Stimulated activated CD4-positive, alpha-beta T cell treated with anti-CD3 and anti-CD28 coated beads, Interleukin-4, amount 100 ng/mL, for 24 hours (primary cell): ENCODE measurements around the gene C4orf50.

Source experiments
- DNase-seq: peaks from one replicate; pipeline ENCODE4 v3.0.0-alpha.2; 2020

C4orf50 gene

GRCh38 chr4:5991405-5991804 is 26.8 kb downstream of the C4orf50 start:
- DNase-seq = no peak

- DNase-seq = no peak
Measured at GRCh38 chr4:5990446-5991160, 27.6 kb downstream of the C4orf50 start.

GRCh38 chr4:5989236-5990225 is 28.7 kb downstream of the C4orf50 start:
- DNase-seq = no peak

GRCh38 chr4:5988086-5988845 is 30.0 kb downstream of the C4orf50 start:
- DNase-seq = no peak

GRCh38 chr4:5984843-5985242 is 33.4 kb downstream of the C4orf50 start:
- no peak for DNase-seq

- DNase-seq = no peak
Measured at GRCh38 chr4:5982156-5982973, 35.9 kb downstream of the C4orf50 start.

- no peak for DNase-seq
Measured at GRCh38 chr4:5980436-5981155, 37.6 kb downstream of the C4orf50 start.

GRCh38 chr4:5979981-5980380 is 38.2 kb downstream of the C4orf50 start:
- no peak for DNase-seq

- no peak for DNase-seq
Measured at GRCh38 chr4:5976921-5977320, 41.3 kb downstream of the C4orf50 start.

GRCh38 chr4:5976431-5976830 is 41.8 kb downstream of the C4orf50 start:
- no peak for DNase-seq

GRCh38 chr4:5974321-5974720 is 43.9 kb downstream of the C4orf50 start:
- no peak for DNase-seq

- DNase-seq = no peak
Measured at GRCh38 chr4:5973486-5974220, 44.6 kb downstream of the C4orf50 start.

GRCh38 chr4:5973033-5973432 is 45.2 kb downstream of the C4orf50 start:
- no peak for DNase-seq

GRCh38 chr4:5972571-5972970 is 45.7 kb downstream of the C4orf50 start:
- DNase-seq = no peak

GRCh38 chr4:5971078-5971450 is 47.2 kb downstream of the C4orf50 start:
- no peak for DNase-seq

GRCh38 chr4:5970381-5971077 is 47.7 kb downstream of the C4orf50 start:
- no peak for DNase-seq

- no peak for DNase-seq
Measured at GRCh38 chr4:5969777-5970176, 48.5 kb downstream of the C4orf50 start.

- no peak for DNase-seq
Measured at GRCh38 chr4:5969336-5969735, 48.9 kb downstream of the C4orf50 start.

GRCh38 chr4:5968246-5968645 is 50.0 kb downstream of the C4orf50 start:
- no peak for DNase-seq

GRCh38 chr4:5967783-5968182 is 50.4 kb downstream of the C4orf50 start:
- no peak for DNase-seq
